Measurements from ENCODE around the gene UGDH.
"Not testable (repeated sequence)": the region's sequence is repeated elsewhere in the genome, so short reads cannot be mapped to it uniquely, and the experiment has no call there.

UGDH gene

GRCh38 chr4:39527296-39528060 lies at the start of gene UGDH:
Gene UGDH, minus strand, starts transcription at chr4:39527439. Its CDS starts 5,927 bp downstream, at chr4:39521512.
- peak; percentile 91 for DNase-seq

- DNase-seq: no peak
Measured at GRCh38 chr4:39574946-39575345, 47.7 kb upstream of the UGDH start.

GRCh38 chr4:39571504-39571903 lies 44.3 kb upstream of the UGDH start:
- no peak for DNase-seq

- DNase-seq: no peak
Measured at GRCh38 chr4:39571054-39571453, 43.8 kb upstream of the UGDH start.

- DNase-seq: no peak
Measured at GRCh38 chr4:39569209-39569608, 42.0 kb upstream of the UGDH start.

- no peak for DNase-seq
Measured at GRCh38 chr4:39568805-39569204, 41.6 kb upstream of the UGDH start.

GRCh38 chr4:39565878-39566600 lies 38.8 kb upstream of the UGDH start:
- no peak for DNase-seq

- no peak for DNase-seq
Measured at GRCh38 chr4:39563346-39563847, 36.2 kb upstream of the UGDH start.

- no peak for DNase-seq
Measured at GRCh38 chr4:39562792-39563191, 35.6 kb upstream of the UGDH start.

- no peak for DNase-seq
Measured at GRCh38 chr4:39559626-39560025, 32.4 kb upstream of the UGDH start.

GRCh38 chr4:39555472-39555871 lies 28.2 kb upstream of the UGDH start:
- DNase-seq: no peak

GRCh38 chr4:39548425-39549067 lies 21.3 kb upstream of the UGDH start:
- DNase-seq: no peak

- no peak for DNase-seq
Measured at GRCh38 chr4:39544580-39545315, 17.5 kb upstream of the UGDH start.

- not testable (repeated sequence) for DNase-seq
Measured at GRCh38 chr4:39544080-39544479, 16.8 kb upstream of the UGDH start.

GRCh38 chr4:39543034-39543433 lies 15.8 kb upstream of the UGDH start:
- no peak for DNase-seq

- no peak for DNase-seq
Measured at GRCh38 chr4:39542611-39543012, 15.4 kb upstream of the UGDH start.

GRCh38 chr4:39541987-39542610 lies 14.9 kb upstream of the UGDH start:
- no peak for DNase-seq

- no peak for DNase-seq
Measured at GRCh38 chr4:39539089-39539611, 11.9 kb upstream of the UGDH start.

- DNase-seq: no peak
Measured at GRCh38 chr4:39533541-39533940, 6.3 kb upstream of the UGDH start.

GRCh38 chr4:39532237-39532636 lies 5.0 kb upstream of the UGDH start:
- not testable (repeated sequence) for DNase-seq

- no peak for DNase-seq
Measured at GRCh38 chr4:39530682-39531081, 3.4 kb upstream of the UGDH start.

GRCh38 chr4:39529534-39529933 lies 2.3 kb upstream of the UGDH start:
- no peak for DNase-seq
